HG02571 (cell line): ENCODE measurements around the gene RAB38.

Experiments used
- ATAC-seq: cut with Tn5 transposase; IDR thresholded peaks from one replicate; pipeline ENCODE4 v1.9.1; 2021; ENCODE audit warnings: mild to moderate bottlenecking, moderate library complexity; ENCODE audit not compliant: unreplicated experiment

RAB38 gene

DNA sequence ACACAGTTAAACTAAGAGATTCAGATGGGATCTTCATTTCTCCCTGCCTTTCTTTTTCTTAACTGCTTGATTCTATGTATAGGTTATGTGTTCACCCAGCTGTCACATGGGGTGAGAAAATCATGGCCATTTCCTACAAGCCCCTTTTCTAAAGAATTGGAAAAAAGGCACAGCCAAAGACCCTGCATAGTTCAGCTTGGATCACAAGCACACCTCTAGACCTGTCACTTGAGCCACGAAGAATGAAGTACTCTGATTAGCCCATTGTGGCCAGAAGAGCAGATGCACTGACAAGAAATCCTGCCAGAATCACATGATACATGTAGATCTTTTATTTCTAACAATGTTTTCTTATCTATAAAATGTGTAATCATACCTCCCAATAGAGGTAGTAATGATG, 69.7 kb downstream of the RAB38 start:
- no peak for ATAC-seq

DNA sequence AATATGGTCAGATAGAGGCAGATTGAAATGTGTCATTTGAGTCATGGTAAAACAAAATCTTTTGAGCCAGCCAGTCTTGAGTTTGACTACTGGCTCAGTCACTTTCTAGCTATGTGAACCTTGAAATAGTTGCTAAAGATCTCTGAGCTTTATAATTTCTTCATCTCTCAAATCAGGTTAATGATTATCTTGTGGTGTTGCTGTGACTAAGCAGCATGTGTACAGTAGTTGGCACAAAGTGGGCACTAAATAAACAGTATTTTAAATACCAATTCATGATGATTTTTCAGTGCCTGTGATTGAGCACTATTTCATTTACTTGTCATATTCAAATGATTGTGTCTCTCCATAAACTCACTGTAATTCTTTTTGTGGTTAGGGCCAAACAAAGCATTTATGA, 70.8 kb downstream of the RAB38 start:
- no peak for ATAC-seq

DNA sequence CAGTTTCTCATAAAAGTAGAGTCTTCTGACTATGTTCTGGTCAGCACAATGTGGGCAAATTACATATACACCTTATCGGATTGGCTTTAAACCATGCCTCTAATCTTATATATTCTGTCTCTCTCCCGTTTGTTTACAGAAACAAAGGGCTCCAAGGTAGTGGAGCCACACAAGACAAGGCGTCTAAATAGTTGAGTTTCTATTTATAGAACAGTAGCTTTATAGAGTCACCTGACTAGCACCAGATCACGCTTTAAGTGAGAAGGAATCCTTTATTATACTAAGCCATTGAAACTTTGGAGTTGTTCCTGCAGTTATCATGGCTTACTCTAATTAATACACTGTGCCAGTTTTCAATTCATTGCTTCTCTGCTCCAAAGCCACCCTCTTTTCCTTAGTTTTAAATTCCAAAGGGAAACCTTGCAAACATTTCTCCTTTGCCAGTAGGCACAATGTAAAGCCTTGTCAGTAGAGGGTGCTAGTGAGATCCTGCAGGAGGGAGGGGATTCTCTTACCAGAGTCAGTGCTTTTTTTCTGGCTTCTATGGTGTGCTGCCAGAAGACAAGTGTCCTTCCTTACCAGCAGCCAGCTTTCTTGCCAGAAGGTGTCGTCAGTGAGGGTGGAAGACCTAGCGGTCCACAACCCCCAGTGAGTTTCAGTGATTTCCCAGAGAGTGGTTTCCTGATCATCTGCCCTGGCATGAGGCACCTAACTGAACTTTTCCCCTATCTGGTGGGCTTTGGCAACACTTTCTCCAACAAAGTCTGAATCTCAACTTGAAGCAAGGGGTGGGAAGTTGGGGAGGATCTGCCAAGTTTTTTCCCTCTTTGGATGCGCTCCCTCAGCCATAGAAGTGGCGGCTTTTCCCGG, 71.7 kb downstream of the RAB38 start:
- peak; percentile 83 for ATAC-seq

DNA sequence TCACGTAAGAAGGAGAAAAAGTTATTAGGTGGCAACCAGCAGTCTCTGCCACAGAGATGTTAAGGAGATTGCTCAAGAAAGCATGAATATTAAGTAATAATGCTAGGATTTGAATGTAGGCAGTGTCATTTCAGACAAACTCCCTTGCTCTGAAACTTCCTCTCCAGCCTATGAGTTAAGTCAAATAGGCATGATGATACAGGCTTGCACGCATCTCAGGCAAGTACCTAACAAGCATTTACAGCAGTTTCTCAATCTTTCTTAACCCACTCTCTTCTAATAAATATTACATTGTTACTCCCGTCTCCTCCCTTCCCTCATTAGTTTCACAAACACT, 72.7 kb downstream of the RAB38 start:
- no peak for ATAC-seq

DNA sequence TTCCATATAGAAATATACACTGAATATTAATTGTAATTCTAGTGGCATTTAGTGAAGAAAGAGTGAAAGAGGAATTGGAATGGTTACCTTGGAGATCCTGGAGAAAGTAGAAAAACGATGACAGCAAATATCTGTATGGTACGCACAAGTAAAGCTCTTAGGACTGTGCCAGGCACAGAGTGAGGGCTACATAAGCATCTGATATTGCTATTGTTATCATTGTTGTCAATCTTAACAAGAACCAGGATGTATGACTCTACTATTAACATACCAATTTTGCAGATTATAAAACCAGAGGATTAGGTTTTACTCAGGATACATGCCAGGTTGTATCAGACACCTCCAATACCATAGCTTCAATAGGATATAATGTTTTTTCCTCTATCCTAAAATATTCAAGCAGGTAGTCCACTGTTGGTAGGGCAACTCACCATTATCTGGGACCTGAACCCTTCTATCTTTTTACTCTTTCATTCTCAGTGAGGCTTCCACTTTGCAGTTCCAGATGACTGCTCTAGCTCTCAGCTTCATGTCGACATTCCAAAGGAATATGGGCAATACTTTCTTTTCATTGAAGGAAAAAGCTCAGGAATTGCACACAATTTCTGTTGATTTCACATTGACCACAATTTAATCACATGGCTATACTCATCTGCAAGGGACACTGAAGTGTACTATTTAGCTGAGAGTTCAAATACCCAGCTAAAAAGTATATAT, 73.2 kb downstream of the RAB38 start:
- ATAC-seq = no peak

DNA sequence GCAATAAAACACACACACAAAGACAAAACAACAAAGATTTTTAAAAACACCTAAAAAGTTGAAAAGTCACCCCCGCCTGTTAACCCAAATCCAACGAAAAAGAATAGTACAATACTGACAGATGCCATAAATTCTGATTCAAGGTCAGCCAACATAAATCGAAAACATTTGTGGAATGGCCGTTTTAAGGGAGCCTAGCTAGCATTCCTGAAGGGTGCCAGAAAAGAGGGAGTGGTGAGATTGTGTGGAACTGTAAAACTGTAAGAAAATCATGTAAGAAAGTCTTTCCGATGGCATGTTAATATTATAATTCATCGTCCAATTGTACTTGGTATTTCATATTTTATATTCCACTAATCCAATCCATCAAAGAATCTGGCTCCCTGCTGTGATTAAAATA, 75.1 kb downstream of the RAB38 start:
- ATAC-seq = no peak

DNA sequence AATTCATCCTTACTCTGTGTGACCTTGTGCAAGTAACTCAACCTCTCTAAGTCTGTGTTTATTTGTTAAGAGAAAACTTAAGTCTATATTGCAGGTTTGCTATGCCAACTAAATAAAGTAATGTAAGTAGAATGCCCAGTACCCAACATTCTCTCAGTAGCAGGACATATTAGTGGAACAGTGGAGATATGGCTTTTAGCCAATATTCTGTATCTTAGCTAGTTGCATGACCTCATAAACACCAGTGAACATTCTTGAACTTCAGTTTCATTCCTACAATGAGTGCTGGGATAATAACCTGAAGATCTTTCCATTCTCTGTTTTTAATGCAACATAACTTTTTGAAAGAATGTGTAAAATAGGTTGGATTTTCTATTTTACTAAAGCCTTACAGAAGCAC, 77.0 kb downstream of the RAB38 start:
- no peak for ATAC-seq

DNA sequence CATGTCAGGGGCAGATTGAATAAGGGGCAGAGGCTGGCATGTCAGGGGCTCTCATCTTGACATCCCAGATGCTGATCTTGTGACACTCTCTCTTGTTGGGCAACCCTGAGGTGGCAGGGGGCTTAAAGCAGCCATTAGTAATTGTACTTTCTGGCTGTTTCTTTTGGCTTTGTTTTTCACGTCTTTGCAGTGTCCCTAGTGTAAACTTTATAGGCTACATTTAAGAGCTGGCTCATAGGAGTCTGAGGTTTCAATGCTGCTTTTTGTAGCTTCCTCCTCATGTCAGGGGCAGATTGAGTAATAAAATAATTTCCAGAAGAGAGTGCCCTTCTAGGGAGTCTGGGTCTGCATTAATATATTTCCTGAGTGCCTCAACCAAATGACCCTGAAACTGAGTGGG, 86.1 kb downstream of the RAB38 start:
- ATAC-seq = no peak

DNA sequence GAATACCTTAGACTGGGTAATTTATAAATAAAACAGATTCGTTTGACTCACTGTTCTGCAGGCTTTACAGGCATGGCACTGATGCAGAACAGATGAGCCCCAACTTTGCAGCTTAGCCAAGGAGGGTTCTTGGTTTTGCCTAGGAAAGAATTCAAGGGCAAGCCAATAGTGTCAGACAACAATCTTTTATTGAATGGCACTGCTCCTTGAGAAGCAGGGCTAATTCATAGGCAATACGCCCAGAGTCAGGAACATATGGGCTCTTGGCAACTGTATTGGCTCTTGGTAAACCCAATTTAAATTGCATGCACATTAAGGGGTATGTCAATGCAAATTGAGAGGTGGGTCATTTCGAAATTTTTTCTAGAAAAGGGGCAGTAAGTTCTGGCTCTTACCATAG, 87.9 kb downstream of the RAB38 start:
- no peak for ATAC-seq

DNA sequence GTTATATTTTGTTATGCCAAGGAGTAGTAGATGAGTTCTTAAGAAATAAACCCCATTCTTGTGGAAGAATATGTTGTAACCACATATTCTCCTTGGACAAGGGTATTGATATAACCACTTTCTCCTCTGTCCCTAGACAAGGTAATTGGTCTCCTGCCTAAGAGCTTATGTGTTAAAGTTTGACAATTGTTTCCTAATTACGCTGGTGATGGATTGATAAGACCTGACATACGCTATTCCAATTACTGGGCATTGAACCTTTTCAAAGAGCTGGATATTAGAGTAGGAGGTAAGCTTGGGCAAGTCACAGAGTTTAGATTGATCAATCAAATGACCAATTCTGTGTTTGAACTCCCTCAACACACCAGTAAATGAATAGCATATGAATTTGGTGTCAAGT, 88.9 kb downstream of the RAB38 start:
- no peak for ATAC-seq

DNA sequence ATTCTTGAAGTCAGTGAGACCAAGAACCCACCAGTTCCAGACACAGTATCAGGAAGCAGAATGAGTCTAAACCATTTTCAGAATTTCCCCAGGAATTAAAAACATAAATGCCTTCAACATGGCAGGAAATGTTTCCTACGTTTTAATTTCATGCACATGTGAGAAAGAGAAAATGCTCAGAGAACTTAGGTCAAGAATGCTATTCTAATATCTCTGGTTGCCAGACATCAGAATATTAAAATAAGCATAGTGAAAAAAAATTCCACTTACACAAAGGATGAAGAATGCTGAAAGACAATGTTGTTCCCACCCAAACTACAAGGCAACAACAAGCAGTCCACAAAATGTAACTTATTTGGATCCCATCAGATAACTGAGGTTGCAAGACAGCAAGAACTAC, 104.8 kb downstream of the RAB38 start:
- ATAC-seq = no peak

DNA sequence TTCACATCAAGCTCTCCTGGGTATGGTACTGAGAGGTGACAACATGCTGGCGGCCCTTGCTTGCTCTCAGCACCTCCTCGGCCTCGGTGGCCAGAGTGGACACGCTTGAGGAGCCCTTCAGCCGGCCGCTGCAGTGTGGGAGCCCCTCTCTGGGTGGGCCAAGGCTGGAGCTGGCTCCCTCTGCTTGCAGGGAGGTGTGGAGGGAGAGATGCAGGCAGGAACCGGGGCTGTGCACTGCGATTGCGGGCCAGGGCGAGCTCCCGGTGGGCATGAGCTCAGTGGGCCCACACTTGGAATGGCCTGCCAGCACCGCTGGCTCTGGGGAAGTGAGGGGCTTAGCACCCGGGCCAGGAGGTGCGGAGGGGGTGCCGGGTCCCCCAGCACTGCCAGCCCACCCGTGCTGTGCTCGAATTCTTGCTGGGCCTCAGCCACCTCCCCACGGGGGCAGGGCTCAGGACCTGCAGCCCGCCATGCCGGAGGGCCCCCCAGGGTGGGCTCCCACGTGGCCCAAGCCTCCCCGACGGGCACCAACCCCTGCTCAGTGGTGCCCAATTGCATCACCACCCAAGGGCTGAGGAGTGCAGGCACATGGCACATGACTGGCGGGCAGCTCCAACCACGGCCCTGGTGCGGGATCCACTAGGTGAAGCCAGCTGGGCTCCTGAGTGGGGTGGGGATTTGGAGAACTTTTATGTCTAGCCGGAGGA, 106.2 kb downstream of the RAB38 start:
- ATAC-seq = no peak

DNA sequence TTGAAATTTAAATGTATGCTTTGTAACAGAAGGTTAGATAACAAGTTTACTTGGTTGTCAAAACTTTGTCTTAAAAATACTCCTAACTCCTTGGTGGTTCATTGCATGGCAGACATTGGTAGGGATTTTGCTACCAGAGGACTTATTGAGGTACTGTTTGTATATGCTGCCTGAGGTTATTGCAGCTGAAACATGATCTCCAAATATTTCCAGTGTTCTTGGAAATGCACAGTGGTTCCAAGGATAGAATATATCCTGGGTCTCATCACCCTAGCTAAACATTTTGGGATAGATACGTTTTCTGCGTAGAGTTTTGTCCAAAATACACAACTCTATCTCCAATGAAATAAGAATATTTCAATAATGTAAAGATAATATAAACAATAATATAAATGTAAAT, 109.2 kb downstream of the RAB38 start:
- ATAC-seq = no peak

DNA sequence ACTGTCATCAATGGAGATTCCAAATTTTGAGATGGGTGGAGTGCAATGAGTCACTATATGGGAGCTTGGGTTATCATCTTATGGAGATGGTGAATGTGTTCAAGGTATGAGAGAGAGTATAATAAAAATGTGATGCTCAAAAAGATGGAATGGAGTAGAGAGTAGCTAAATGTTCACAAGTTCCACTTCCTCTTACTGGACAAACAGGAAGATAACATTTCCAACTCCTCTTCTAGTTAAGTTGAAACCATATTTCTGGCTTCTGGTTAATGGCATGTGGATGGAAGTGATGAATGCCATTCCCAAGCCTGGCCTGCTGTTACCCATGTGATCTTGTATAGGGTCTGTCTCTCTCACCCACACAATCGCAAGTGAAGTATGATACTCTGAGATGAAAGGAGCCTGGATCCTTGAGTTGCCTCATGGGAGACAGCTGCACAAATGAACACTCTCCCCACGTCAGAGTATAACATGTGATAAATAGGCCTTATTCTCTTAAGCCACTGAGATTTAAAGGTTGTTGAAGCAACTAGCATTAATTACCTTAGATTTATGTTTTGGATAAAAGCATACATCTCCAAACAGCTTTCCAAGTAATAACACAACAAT, 111.0 kb downstream of the RAB38 start:
- ATAC-seq = no peak
